ENCODE results near the gene PNKD.

DNA sequence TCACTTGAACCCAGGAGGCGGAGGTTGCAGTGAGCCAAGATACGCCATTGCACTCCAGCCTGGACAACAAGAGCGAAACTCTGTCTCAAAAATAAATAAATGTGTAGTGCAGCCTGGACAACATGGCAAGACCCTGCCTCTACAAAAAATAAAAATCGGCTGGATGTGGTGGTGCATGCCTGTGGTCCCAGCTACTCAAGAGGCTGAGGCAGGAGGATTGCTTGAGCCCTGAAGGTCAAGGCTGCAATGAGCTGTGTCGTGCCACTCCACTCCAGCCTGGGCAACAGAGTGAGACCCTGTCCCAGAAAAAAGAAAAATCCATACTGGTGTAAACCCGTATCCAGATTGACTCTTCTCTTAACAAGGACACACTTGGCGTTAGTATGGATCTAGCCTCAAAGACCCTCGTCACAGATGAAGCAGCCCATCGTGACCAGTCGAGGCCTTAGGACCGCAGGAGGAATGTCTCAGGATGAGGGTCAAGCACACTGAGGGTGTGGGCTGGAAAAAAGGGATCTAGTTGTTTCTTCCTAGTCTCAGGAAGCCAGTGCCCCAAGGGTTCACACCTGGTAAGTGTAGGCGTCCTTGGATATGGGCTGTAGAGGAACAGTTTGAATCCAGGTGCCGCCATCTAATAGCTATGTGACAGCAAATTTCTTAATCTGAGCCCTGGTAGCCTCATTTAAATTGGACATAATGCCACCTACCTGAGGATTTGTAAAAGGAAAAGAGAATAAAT, 13.5 kb upstream of the PNKD start:
- TF ChIP-seq, protein P1, sequence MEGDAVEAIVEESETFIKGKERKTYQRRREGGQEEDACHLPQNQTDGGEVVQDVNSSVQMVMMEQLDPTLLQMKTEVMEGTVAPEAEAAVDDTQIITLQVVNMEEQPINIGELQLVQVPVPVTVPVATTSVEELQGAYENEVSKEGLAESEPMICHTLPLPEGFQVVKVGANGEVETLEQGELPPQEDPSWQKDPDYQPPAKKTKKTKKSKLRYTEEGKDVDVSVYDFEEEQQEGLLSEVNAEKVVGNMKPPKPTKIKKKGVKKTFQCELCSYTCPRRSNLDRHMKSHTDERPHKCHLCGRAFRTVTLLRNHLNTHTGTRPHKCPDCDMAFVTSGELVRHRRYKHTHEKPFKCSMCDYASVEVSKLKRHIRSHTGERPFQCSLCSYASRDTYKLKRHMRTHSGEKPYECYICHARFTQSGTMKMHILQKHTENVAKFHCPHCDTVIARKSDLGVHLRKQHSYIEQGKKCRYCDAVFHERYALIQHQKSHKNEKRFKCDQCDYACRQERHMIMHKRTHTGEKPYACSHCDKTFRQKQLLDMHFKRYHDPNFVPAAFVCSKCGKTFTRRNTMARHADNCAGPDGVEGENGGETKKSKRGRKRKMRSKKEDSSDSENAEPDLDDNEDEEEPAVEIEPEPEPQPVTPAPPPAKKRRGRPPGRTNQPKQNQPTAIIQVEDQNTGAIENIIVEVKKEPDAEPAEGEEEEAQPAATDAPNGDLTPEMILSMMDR (IDR thresholded peaks at IDR 0.05), result no peak
- TF ChIP-seq ZFX (IDR thresholded peaks at IDR 0.05; ENCODE audit: borderline replicate concordance), result no peak

All from 22Rv1 (cell line).